ENCODE data around the gene ITIH1. TPM values are rescaled to one million over a fixed set of nuclear protein-coding genes. Genes with fewer than 3 reads are reported as not detected.

Gene ITIH1
- total and polyA plus RNA-seq, 2 experiments from 2014 or later, result not detected

DNA sequence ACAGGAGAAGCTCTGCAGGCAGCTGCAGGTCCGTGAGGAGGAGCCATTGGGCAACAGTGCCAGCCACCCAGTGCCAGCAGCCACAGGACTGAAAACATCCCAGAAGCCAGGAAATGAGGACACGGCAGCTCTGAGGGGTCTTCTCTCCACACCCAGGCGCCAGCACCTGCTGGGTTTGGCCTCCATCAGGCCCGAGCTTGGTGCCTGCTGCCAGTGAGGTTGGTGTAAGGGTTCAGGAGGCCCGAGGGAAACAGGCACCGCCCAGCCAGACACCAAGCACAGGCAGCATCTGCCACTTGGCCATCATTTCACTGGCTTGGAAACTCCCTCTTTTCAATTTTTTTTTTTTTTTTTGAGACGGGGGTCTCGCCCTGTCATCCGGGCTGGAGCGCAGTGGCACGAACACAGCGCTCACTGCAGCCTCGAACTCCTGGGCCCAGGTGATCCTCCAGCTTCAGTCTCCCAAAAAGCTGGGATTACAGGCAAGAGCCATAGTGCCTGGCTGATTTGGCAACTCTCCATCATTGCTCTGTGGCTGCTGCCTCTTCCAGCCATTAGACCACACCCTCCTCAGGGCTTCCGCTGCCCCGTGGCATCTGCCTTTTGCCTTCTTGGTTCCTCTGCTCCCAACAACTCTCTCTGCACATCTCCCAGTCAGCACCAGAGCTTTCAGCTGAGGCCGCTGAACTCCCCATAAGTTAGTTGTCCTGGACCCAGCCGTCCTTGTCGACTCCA lies 15.7 kb downstream of the ITIH1 start:
- H3K4me3 ChIP-seq, result no peak overlapping the region
- H3K4me1 ChIP-seq (ENCODE audit: insufficient read depth), result no peaks in the 10 kb centered on the region
- no peaks in the 10 kb centered on the region for H3F3A ChIP-seq (ENCODE audit: insufficient read depth)
- in situ Hi-C loops (cut with MboI), result no loop called here
- no peaks in the 10 kb centered on the region for H3K79me2 ChIP-seq (ENCODE audit: insufficient read depth)
- no peaks in the 10 kb centered on the region for H3K9me2 ChIP-seq (ENCODE audit: insufficient read depth)
- H3K9ac ChIP-seq, result no peak overlapping the region
- no peaks in the 10 kb centered on the region for H3K9me3 ChIP-seq (ENCODE audit: low read depth)
- no peak overlapping the region for H3K27ac ChIP-seq
- H3K36me3 ChIP-seq (ENCODE audit: low read depth), result no peaks in the 10 kb centered on the region
- WGBS, 2 experiments (ENCODE audit: low coverage in 1 of 2, low lambda C conversion rate in 2 of 2, missing lambda C conversion rate in 2 of 2), result 39 to 44% methylated on average over 18 of the region's 18 CpGs
- no peak overlapping the region for H2AFZ ChIP-seq
- TF ChIP-seq EZH2 (IDR thresholded peaks at IDR 0.05; ENCODE audit: insufficient read depth, poor library complexity, severe bottlenecking) (no peak), EZH2phosphoT487 (IDR thresholded peaks at IDR 0.05; ENCODE audit: insufficient read depth, low read depth) (no peak)
- peak; percentile 68 for DNase-seq
- no peaks in the 10 kb centered on the region for H4K20me1 ChIP-seq (ENCODE audit: insufficient read depth)
- no peaks in the 10 kb centered on the region; the same call in 1 of the 2 replicates for H3K27me3 ChIP-seq (replicated peaks; ENCODE audit: insufficient read depth)
- no peak overlapping the region for H3K4me2 ChIP-seq (ENCODE audit: unreplicated experiment)

DNA sequence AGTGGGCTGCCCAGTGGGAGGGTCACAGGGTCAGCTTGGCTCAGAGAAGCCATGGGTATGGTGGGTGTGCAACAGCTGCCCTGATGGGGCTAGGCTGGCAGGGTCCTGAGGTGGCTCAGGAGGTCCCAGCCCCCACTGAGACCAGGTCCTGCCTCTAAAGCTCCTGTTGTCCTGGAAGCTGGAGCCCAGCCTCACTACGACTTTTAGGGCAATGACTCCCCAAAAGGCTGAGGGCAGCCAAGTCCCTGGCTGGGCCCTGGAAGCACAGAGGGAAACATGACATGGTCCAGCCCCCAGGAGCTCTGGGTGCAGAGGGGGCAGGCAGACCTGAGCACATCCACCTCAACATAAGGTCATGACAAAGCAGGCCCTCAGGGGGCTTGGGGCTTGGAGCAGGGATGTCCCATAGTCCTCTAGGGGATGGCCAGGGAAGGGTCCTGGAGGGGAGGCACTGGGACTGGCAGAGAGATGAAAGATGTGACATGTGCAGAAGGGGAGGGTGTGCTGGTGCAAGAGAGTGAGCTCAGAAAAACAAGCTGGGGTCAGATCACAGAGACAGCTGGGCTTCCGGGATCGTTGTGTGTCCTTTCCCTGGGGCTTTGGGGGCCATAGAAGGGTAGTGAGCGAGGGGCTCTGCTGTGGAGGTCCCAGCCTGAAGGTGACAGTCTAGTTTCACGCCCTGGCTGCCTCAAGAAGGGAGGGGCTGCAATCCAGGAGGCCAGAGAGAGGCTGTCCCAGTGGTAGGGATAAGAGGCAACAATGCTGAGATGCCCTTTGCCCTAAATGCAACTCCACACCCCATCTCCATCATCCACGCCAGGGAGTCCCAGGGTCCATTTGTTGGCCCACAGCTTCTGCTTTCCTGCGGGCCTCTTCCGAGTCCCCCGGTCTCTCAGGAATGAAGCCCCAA lies 16.6 kb downstream of the ITIH1 start:
- WGBS, 2 experiments (ENCODE audit: low coverage in 1 of 2, low lambda C conversion rate in 2 of 2, missing lambda C conversion rate in 2 of 2), result 69 to 72% methylated on average over 9 of the region's 9 CpGs
- H2AFZ ChIP-seq, result no peak overlapping the region
- H3K9me2 ChIP-seq (ENCODE audit: insufficient read depth), result no peaks in the 10 kb centered on the region
- no peaks in the 10 kb centered on the region for H3K9me3 ChIP-seq (ENCODE audit: low read depth)
- in situ Hi-C loops (cut with MboI), result no loop called here
- H3K4me3 ChIP-seq, result no peak overlapping the region
- no peaks in the 10 kb centered on the region for H3F3A ChIP-seq (ENCODE audit: insufficient read depth)
- no peaks in the 10 kb centered on the region for H3K4me1 ChIP-seq (ENCODE audit: insufficient read depth)
- no peaks in the 10 kb centered on the region; the same call in 1 of the 2 replicates for H3K27me3 ChIP-seq (replicated peaks; ENCODE audit: insufficient read depth)
- H3K36me3 ChIP-seq (ENCODE audit: low read depth), result no peaks in the 10 kb centered on the region
- DNase-seq, result no peak
- H4K20me1 ChIP-seq (ENCODE audit: insufficient read depth), result no peaks in the 10 kb centered on the region
- H3K79me2 ChIP-seq (ENCODE audit: insufficient read depth), result no peaks in the 10 kb centered on the region
- no peak overlapping the region for H3K9ac ChIP-seq
- no peak for TF ChIP-seq EZH2 (IDR thresholded peaks at IDR 0.05; ENCODE audit: insufficient read depth, poor library complexity, severe bottlenecking)
- TF ChIP-seq EZH2phosphoT487 (IDR thresholded peaks at IDR 0.05; ENCODE audit: insufficient read depth, low read depth), result no peak
- no peak overlapping the region for H3K27ac ChIP-seq
- no peak overlapping the region for H3K4me2 ChIP-seq (ENCODE audit: unreplicated experiment)

DNA sequence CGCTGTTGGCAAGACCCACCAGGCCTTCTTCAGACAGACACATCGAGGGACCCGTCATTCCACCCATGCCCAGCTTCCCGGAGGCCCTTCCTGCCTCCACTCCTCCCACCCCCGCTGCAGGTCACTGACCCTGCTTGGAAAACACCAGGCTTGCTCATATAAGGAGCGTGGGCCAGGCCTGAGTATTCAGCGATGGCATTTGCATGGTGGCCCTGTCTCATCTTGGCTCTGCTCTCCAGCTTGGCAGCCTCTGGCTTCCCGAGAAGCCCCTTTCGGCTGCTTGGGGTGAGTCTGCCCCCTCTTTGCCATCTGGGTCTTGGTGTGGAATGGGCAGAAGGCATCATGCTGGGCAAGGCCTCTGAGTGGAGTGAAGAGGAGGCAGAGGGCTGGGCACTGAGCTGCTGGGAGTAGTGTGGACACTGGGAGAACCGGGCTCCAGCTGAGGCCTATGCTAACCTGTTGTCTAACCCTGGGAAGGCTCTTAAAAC lies 17.3 kb downstream of the ITIH1 start, which contains the start of gene ITIH3:
ITIH3 (plus strand) TSS at position 185 of the 488 bp plus-strand sequence; CDS start at position 193, 8 bp downstream.
- in situ Hi-C loops (cut with MboI), result no loop called here
- no peaks in the 10 kb centered on the region for H3K4me1 ChIP-seq (ENCODE audit: insufficient read depth)
- no peaks in the 10 kb centered on the region for H3F3A ChIP-seq (ENCODE audit: insufficient read depth)
- WGBS, 2 experiments (ENCODE audit: low coverage in 1 of 2, low lambda C conversion rate in 2 of 2, missing lambda C conversion rate in 2 of 2), result 73 to 81% methylated on average over 10 of the region's 10 CpGs
- no peak within 1 kb of the TSS for H3K27ac ChIP-seq
- no peaks in the 10 kb centered on the region for H3K9me3 ChIP-seq (ENCODE audit: low read depth)
- no peaks in the 10 kb centered on the region for H3K79me2 ChIP-seq (ENCODE audit: insufficient read depth)
- H3K36me3 ChIP-seq (ENCODE audit: low read depth), result no peaks in the 10 kb centered on the region
- no peak within 1 kb of the TSS for H3K9ac ChIP-seq
- H2AFZ ChIP-seq, result no peak within 1 kb of the TSS
- H3K4me3 ChIP-seq, result no peak within 1 kb of the TSS
- TF ChIP-seq EZH2phosphoT487 (IDR thresholded peaks at IDR 0.05; ENCODE audit: insufficient read depth, low read depth), result no peak
- TF ChIP-seq EZH2 (IDR thresholded peaks at IDR 0.05; ENCODE audit: insufficient read depth, poor library complexity, severe bottlenecking), result no peak
- no peaks in the 10 kb centered on the region for H4K20me1 ChIP-seq (ENCODE audit: insufficient read depth)
- H3K27me3 ChIP-seq (replicated peaks; ENCODE audit: insufficient read depth), result no peaks in the 10 kb centered on the region; the same call in 1 of the 2 replicates
- DNase-seq, result no peak
- H3K9me2 ChIP-seq (ENCODE audit: insufficient read depth), result no peaks in the 10 kb centered on the region
- H3K4me2 ChIP-seq (ENCODE audit: unreplicated experiment), result no peak within 1 kb of the TSS

DNA sequence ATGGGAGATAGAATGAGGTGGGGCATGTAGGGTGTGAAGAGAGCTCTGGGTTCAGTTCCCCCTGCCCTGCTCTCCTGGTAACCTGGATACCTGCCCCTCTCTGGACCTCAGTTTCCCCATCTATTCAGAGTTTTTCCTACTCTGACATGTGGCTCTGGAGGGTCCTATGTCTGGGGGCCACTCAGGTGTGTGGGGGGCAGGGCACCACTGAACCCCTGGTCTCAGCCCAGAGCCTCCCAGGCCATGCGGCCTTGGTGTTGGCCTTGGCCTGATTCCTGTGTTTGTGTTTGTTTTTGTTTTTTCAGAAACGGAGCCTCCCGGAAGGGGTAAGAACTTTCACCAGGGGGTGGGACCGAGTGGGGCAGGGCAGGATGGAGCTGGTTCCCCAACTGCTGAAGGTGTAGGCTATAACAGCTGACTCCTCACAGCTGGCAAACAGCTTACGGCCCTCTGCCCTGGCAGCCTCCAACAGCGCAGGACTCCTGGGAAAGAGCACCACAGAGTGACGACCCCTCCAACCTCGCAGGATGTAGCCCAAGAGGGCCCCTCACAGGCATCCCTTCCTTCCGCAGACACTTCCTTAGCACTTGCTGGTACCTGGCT lies 18.0 kb downstream of the ITIH1 start:
- TF ChIP-seq EZH2phosphoT487 (IDR thresholded peaks at IDR 0.05; ENCODE audit: insufficient read depth, low read depth) (no peak), EZH2 (IDR thresholded peaks at IDR 0.05; ENCODE audit: insufficient read depth, poor library complexity, severe bottlenecking) (no peak)
- H3K4me3 ChIP-seq, result no peak overlapping the region
- DNase-seq, result no peak
- no peaks in the 10 kb centered on the region for H3K9me3 ChIP-seq (ENCODE audit: low read depth)
- H3K9me2 ChIP-seq (ENCODE audit: insufficient read depth), result no peaks in the 10 kb centered on the region
- no peak overlapping the region for H3K27ac ChIP-seq
- H2AFZ ChIP-seq, result no peak overlapping the region
- no peaks in the 10 kb centered on the region; the same call in 1 of the 2 replicates for H3K27me3 ChIP-seq (replicated peaks; ENCODE audit: insufficient read depth)
- no peak overlapping the region for H3K9ac ChIP-seq
- H3K4me2 ChIP-seq (ENCODE audit: unreplicated experiment), result no peak overlapping the region
- no peaks in the 10 kb centered on the region for H3K79me2 ChIP-seq (ENCODE audit: insufficient read depth)
- in situ Hi-C loops (cut with MboI), result no loop called here
- WGBS, 2 experiments (ENCODE audit: low coverage in 1 of 2, low lambda C conversion rate in 2 of 2, missing lambda C conversion rate in 2 of 2), result 73 to 86% methylated on average over 8 to 9 of the region's 9 CpGs
- H4K20me1 ChIP-seq (ENCODE audit: insufficient read depth), result no peaks in the 10 kb centered on the region
- H3K4me1 ChIP-seq (ENCODE audit: insufficient read depth), result no peaks in the 10 kb centered on the region
- H3K36me3 ChIP-seq (ENCODE audit: low read depth), result no peaks in the 10 kb centered on the region
- H3F3A ChIP-seq (ENCODE audit: insufficient read depth), result no peaks in the 10 kb centered on the region

All from GM23248 (cell line).